Measurements from ENCODE around the gene SNCB. TPM values are rescaled to one million over a fixed set of nuclear protein-coding genes. Genes with fewer than 3 reads are reported as not detected.

The SNCB gene
- total and polyA plus RNA-seq, 2 of the 8 experiments (the other 6 are each of a cell fraction or from before 2014, with no cell fraction given), result 4.2 to 5.9 TPM

- Histone ChIP-seq H3K27ac (ENCODE audit: low read depth, low read length) (no peak overlapping the region), H2BK20ac (ENCODE audit: low read length) (no peak overlapping the region), H3K79me2 (ENCODE audit: control insufficient read depth in 1 of 2, insufficient read depth in 2 of 2, low read length in 2 of 2) (peaks cover 0 to 10% of the 10 kb centered on the region in 2 experiments; a peak in 1 of 4 replicates), H3K9ac (replicated peaks in 1 of 4; ENCODE audit: extremely low read depth in 1 of 4, low read depth in 3 of 4, low read length in 3 of 4) (no peak overlapping the region), H4K20me1 (replicated peaks in 1 of 2; ENCODE audit: control insufficient read depth in 1 of 2, insufficient read depth in 2 of 2, low read length in 2 of 2) (peaks cover 3 to 6% of the 10 kb centered on the region in 2 experiments), H3K9me3 (ENCODE audit: insufficient read depth in 2 of 2, low read depth in 1 of 2, low read length in 1 of 2) (no peaks in the 10 kb centered on the region), H3K4ac (replicated peaks; ENCODE audit: insufficient read length, low read depth, low read length) (no peak overlapping the region), H3K18ac (ENCODE audit: extremely low read depth, low read length) (no peak overlapping the region), H3K36me3 (ENCODE audit: control insufficient read depth in 2 of 4, insufficient read depth in 4 of 4, low read length in 3 of 4) (no peaks in the 10 kb centered on the region), H2BK5ac (ENCODE audit: low read depth, low read length) (no peak overlapping the region), H4K8ac (ENCODE audit: extremely low read depth, insufficient read depth, low read length) (no peak overlapping the region; the same call in 1 of the 2 replicates), H3K27me3 (replicated peaks in 1 of 4; ENCODE audit: control insufficient read depth in 3 of 4, extremely low read depth in 1 of 4, insufficient read depth in 3 of 4, low read length in 3 of 4) (no peaks in the 10 kb centered on the region; a peak in 1 of 7 replicates), H3K4me1 (replicated peaks in 1 of 4; ENCODE audit: control insufficient read depth in 3 of 4, insufficient read depth in 4 of 4, low read length in 3 of 4) (peaks cover 0 to 38% (median 25%) of the 10 kb centered on the region in 4 experiments; a peak in 6 of 7 replicates), H4K5ac (ENCODE audit: insufficient read length, low read depth, low read length) (no peak overlapping the region), H3K23ac (ENCODE audit: insufficient read length) (no peak overlapping the region), H3K56ac (replicated peaks; ENCODE audit: insufficient read length, low read depth, low read length) (no peak overlapping the region), H3K79me1 (ENCODE audit: low read depth, low read length) (peaks cover 10% of the 10 kb centered on the region), H2BK15ac (ENCODE audit: low read length) (peak overlapping the region; percentile 72; the same call in 1 of the 2 replicates), H3K23me2 (ENCODE audit: low read depth, low read length) (peaks cover 7% of the 10 kb centered on the region; the same call in 1 of the 2 replicates), H3K4me3 (ENCODE audit: extremely low read depth in 1 of 4, insufficient read depth in 2 of 4, low read depth in 3 of 4, low read length in 4 of 4) (no peak overlapping the region), H3K14ac (ENCODE audit: insufficient read length) (no peak overlapping the region), H2BK120ac (replicated peaks; ENCODE audit: low read depth, low read length) (no peak overlapping the region), H2AK5ac (ENCODE audit: low read depth, low read length) (peak overlapping the region; percentile 78; the same call in 1 of the 2 replicates), H3K4me2 (ENCODE audit: insufficient read depth in 1 of 2, low read depth in 2 of 2, low read length in 2 of 2) (no peak overlapping the region), H2BK12ac (ENCODE audit: low read depth, low read length) (peak overlapping the region; percentile 68; the same call in 1 of the 2 replicates), H4K91ac (replicated peaks; ENCODE audit: insufficient read length, low read length) (no peak overlapping the region), H2AFZ (ENCODE audit: low read length) (no peak overlapping the region)
- 95% methylated on average over 22 of the region's 22 CpGs; no CpG with 5 or more reads in 1 of the 2 experiments for WGBS, 2 experiments (ENCODE audit: extremely low coverage in 1 of 2, insufficient coverage in 1 of 2, insufficient read length in 1 of 2, insufficient replicate concordance in 2 of 2, low coverage in 1 of 2, low lambda C conversion rate in 2 of 2, missing lambda C conversion rate in 1 of 2)
- ChIA-PET CTCF (ENCODE audit: partially characterized antibody) (interaction anchor here (0.6 to 4.4 kb wide), 5 partner anchors 8 to 863 kb away, joined by 3 to 14 read pairs (median 3); no protein-coding TSS in a partner anchor), POLR2A (ENCODE audit: partially characterized antibody) (interaction anchor here (1.2 kb wide), 1 partner anchor 15 kb away, joined by 3 read pairs; the partner anchor contains the start of gene SNCB)
- DNase-seq (ENCODE audit: low read depth in 1 of 2, low spot score in 2 of 2) (no peak), FAIRE-seq (no peak)
- no peak for TF ChIP-seq JUN (IDR thresholded peaks at IDR 0.05; ENCODE audit: low read depth, low read length)
- TF ChIP-seq YY1 (IDR thresholded peaks at IDR 0.05; ENCODE audit: low read depth, low read length), result no peak
- no peak for TF ChIP-seq ZNF274 (IDR thresholded peaks at IDR 0.05; ENCODE audit: borderline replicate concordance, extremely low read depth, low read length)
- no peak for TF ChIP-seq SP2 (IDR thresholded peaks at IDR 0.05; ENCODE audit: low read length)
- TF ChIP-seq, protein P1, sequence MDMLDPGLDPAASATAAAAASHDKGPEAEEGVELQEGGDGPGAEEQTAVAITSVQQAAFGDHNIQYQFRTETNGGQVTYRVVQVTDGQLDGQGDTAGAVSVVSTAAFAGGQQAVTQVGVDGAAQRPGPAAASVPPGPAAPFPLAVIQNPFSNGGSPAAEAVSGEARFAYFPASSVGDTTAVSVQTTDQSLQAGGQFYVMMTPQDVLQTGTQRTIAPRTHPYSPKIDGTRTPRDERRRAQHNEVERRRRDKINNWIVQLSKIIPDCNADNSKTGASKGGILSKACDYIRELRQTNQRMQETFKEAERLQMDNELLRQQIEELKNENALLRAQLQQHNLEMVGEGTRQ (IDR thresholded peaks at IDR 0.05; ENCODE audit: low read length), result no peak
- TF ChIP-seq FOSL1 (IDR thresholded peaks at IDR 0.05; ENCODE audit: insufficient read depth, low read depth, low read length), result no peak
Observed at GRCh38 chr5:176644878-176645670, 14.7 kb upstream of the SNCB start.
